HG03066 (cell line): ENCODE data around the gene CPSF6.
A peak's percentile ranks its signal among the peaks of the same experiment; 100 is the strongest.
"Not testable (repeated sequence)": the region's sequence is repeated elsewhere in the genome, so short reads cannot be mapped to it uniquely, and the experiment has no call there.

Source experiments
- ATAC-seq: cut with Tn5 transposase; IDR thresholded peaks from one replicate; pipeline ENCODE4 v1.9.1; 2021; ENCODE audit warnings: low read depth; ENCODE audit not compliant: unreplicated experiment

Gene CPSF6

GRCh38 chr12:69239352-69239921 is at the start of gene CPSF6:
Gene CPSF6, plus strand, starts transcription at chr12:69239569. Its CDS starts 78 bp downstream, at chr12:69239647.
- peak; percentile 81 for ATAC-seq

- no peak for ATAC-seq
Observed at GRCh38 chr12:69196302-69197288, 42.8 kb upstream of the CPSF6 start.

GRCh38 chr12:69199976-69200375 is 39.4 kb upstream of the CPSF6 start:
- ATAC-seq: not testable (repeated sequence)

GRCh38 chr12:69204191-69204590 is 35.2 kb upstream of the CPSF6 start:
- no peak for ATAC-seq

GRCh38 chr12:69210661-69211060 is 28.7 kb upstream of the CPSF6 start:
- ATAC-seq: no peak

- no peak for ATAC-seq
Observed at GRCh38 chr12:69211160-69211559, 28.2 kb upstream of the CPSF6 start.

GRCh38 chr12:69214169-69214568 is 25.2 kb upstream of the CPSF6 start:
- ATAC-seq: no peak

GRCh38 chr12:69225251-69225910 is 14.0 kb upstream of the CPSF6 start:
- no peak for ATAC-seq

- no peak for ATAC-seq
Observed at GRCh38 chr12:69231479-69231878, 7.9 kb upstream of the CPSF6 start.

- peak; percentile 2 for ATAC-seq
Observed at GRCh38 chr12:69238589-69239351, 599 bp upstream of the CPSF6 start.

- ATAC-seq: peak; percentile 27
Observed at GRCh38 chr12:69239922-69240630, 707 bp downstream of the CPSF6 start.

GRCh38 chr12:69240631-69240995 is 1.2 kb downstream of the CPSF6 start:
- ATAC-seq: no peak

- no peak for ATAC-seq
Observed at GRCh38 chr12:69241438-69242092, 2.2 kb downstream of the CPSF6 start.

GRCh38 chr12:69243099-69244084 is 4.0 kb downstream of the CPSF6 start:
- peak; percentile 49 for ATAC-seq

GRCh38 chr12:69247268-69248018 is 8.1 kb downstream of the CPSF6 start:
- ATAC-seq: no peak

GRCh38 chr12:69252033-69252432 is 12.7 kb downstream of the CPSF6 start:
- ATAC-seq: no peak

GRCh38 chr12:69254046-69254445 is 14.7 kb downstream of the CPSF6 start:
- ATAC-seq: peak; percentile 65

GRCh38 chr12:69254862-69255261 is 15.5 kb downstream of the CPSF6 start:
- no peak for ATAC-seq
